ENCODE measurements around the gene MBTPS1.
A peak's percentile ranks its signal among the peaks of the same experiment; 100 is the strongest.

GRCh38 chr16:84156342-84156784 lies 39.6 kb upstream of the MBTPS1 start:
- TF ChIP-seq CTCF (IDR thresholded peaks at IDR 0.05) (peak in 1 of 6 experiments; percentile 8), POLR2A (IDR thresholded peaks at IDR 0.05) (no peak)

All from adrenal gland (tissue), 5 donors.